GM12865 (cell line): ENCODE data around the gene TBC1D14.

Experiments
- DNase-seq: peaks from one replicate; pipeline ENCODE4 v3.0.0; 2010; ENCODE audit warnings: low read depth
- H3K4me3 ChIP-seq: 2 replicates; pipeline ENCODE4 v1.5.1; 2011; ENCODE audit warnings: mild to moderate bottlenecking, low read depth, low read length, control low read depth
- CTCF ChIP-seq: IDR thresholded peaks from 2 replicates; pipeline ENCODE4 v1.5.1; 2011; ENCODE audit warnings: low read length, control low read depth, low read depth, inconsistent platforms; ENCODE audit not compliant: insufficient read depth; ENCODE audit errors: missing control alignments

Gene TBC1D14

GRCh38 chr4:6909113-6909969, at the start of gene TBC1D14:
TBC1D14 (plus strand) TSS chr4:6909826; CDS start chr4:6923390, 13,564 bp downstream.
- H3K4me3 ChIP-seq, result peak within 1 kb of the TSS; percentile 82
- TF ChIP-seq CTCF, result no peak
- DNase-seq, result peak; percentile 92

- TF ChIP-seq CTCF, result no peak
- H3K4me3 ChIP-seq, result no peak overlapping the region
- no peak for DNase-seq
Measured at GRCh38 chr4:6868386-6868785, 41.2 kb upstream of the TBC1D14 start.

GRCh38 chr4:6869944-6870343, 39.7 kb upstream of the TBC1D14 start:
- DNase-seq, result no peak
- no peak overlapping the region for H3K4me3 ChIP-seq
- no peak for TF ChIP-seq CTCF

GRCh38 chr4:6873291-6873690, 36.3 kb upstream of the TBC1D14 start:
- no peak for TF ChIP-seq CTCF
- DNase-seq, result peak; percentile 18
- no peak overlapping the region for H3K4me3 ChIP-seq

- no peak overlapping the region for H3K4me3 ChIP-seq
- DNase-seq, result peak; percentile 84
- peak; percentile 89 for TF ChIP-seq CTCF
Measured at GRCh38 chr4:6873792-6874461, 35.7 kb upstream of the TBC1D14 start.

GRCh38 chr4:6874981-6875380, 34.6 kb upstream of the TBC1D14 start:
- DNase-seq, result no peak
- no peak for TF ChIP-seq CTCF
- no peak overlapping the region for H3K4me3 ChIP-seq
